Esophagus muscularis mucosa (tissue), 3 donors: ENCODE data around the gene FAM221A.

Source experiments
- POLR2A ChIP-seq: fragments of 450-650 bp; IDR thresholded peaks from one replicate; pipeline ENCODE4 v1.6.1; 2017; ENCODE audit warnings: antibody characterized with exemption, moderate library complexity, mild to moderate bottlenecking, low read depth
- TF ChIP-seq, protein P1 (sequence below), 3 experiments: fragments of 200-600 bp in 2 of 3; fragments of 450-650 bp in 1 of 3; sonication (generic) in 2 of 3; IDR thresholded peaks; one replicate each; pipeline ENCODE4 v1.5.1; 2017 to 2019; ENCODE audit warnings: antibody characterized with exemption in 3 of 3, mild to moderate bottlenecking in 2 of 3, moderate library complexity in 1 of 3

DNA sequence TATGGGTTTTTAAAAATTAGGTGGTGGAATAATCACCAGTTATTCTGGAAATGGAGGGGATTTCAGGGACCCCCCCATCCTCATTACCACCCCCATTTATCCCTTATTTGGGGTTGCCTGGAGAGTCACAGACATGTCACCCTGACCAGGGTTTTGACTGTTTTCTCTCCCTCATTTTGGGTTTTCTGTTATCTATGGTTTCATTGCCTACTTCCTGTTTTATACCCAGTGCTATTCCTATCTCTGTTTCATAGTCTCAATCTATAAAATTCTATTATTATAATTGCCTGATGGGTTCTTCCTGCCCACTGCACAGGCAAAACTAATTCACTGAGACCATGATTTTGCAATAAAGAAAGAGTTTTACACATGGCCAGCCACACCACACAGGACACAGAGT is 15.9 kb upstream of the FAM221A start:
- TF ChIP-seq POLR2A = no peak
- TF ChIP-seq, protein P1, sequence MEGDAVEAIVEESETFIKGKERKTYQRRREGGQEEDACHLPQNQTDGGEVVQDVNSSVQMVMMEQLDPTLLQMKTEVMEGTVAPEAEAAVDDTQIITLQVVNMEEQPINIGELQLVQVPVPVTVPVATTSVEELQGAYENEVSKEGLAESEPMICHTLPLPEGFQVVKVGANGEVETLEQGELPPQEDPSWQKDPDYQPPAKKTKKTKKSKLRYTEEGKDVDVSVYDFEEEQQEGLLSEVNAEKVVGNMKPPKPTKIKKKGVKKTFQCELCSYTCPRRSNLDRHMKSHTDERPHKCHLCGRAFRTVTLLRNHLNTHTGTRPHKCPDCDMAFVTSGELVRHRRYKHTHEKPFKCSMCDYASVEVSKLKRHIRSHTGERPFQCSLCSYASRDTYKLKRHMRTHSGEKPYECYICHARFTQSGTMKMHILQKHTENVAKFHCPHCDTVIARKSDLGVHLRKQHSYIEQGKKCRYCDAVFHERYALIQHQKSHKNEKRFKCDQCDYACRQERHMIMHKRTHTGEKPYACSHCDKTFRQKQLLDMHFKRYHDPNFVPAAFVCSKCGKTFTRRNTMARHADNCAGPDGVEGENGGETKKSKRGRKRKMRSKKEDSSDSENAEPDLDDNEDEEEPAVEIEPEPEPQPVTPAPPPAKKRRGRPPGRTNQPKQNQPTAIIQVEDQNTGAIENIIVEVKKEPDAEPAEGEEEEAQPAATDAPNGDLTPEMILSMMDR (IDR thresholded peaks at IDR 0.05) = no peak
